Karpas-422 (cell line): ENCODE measurements around the gene CDKAL1. TPM values are rescaled to one million over a fixed set of nuclear protein-coding genes. Genes with fewer than 3 reads are reported as not detected.

Source experiments
- DNase-seq: peaks from one replicate; pipeline ENCODE4 v3.0.0-alpha.2; 2015
- H2AFZ ChIP-seq: fragments of 200-600 bp; sonication (generic); 2 replicates; pipeline ENCODE4 v1.6.1; 2014; ENCODE audit warnings: antibody characterized with exemption, low read length, mixed read lengths
- H3K27ac ChIP-seq: fragments of 200-600 bp; sonication (generic); 2 replicates; pipeline ENCODE4 v1.5.1; 2014; ENCODE audit warnings: mild to moderate bottlenecking, low read length, moderate library complexity
- H3K27me3 ChIP-seq: fragments of 200-600 bp; sonication (generic); 2 replicates; pipeline ENCODE4 v1.6.1; 2014; ENCODE audit warnings: low read length, mixed read lengths
- H3K36me3 ChIP-seq: fragments of 200-600 bp; sonication (generic); 2 replicates; pipeline ENCODE4 v1.6.1; 2014; ENCODE audit warnings: low read length, mixed read lengths; ENCODE audit not compliant: insufficient read depth
- H3K4me1 ChIP-seq: fragments of 200-600 bp; sonication (generic); 2 replicates; pipeline ENCODE4 v1.6.1; 2014; ENCODE audit warnings: mild to moderate bottlenecking, low read length, mixed read lengths
- H3K4me2 ChIP-seq: fragments of 200-600 bp; sonication (generic); 2 replicates; pipeline ENCODE4 v1.6.1; 2014; ENCODE audit warnings: low read length, low read depth, mild to moderate bottlenecking; ENCODE audit not compliant: poor library complexity, severe bottlenecking
- H3K4me3 ChIP-seq: fragments of 200-600 bp; sonication (generic); 2 replicates; pipeline ENCODE4 v1.5.1; 2014; ENCODE audit warnings: mild to moderate bottlenecking, antibody characterized with exemption, low read length, mixed read lengths
- H3K79me2 ChIP-seq: fragments of 200-600 bp; sonication (generic); 2 replicates; pipeline ENCODE4 v1.6.1; 2014; ENCODE audit warnings: mild to moderate bottlenecking, low read length, mixed read lengths
- H3K9ac ChIP-seq: fragments of 200-600 bp; sonication (generic); 2 replicates; pipeline ENCODE4 v1.6.0; 2014; ENCODE audit warnings: low read length
- H3K9me2 ChIP-seq: fragments of 200-600 bp; sonication (generic), shearing (Covaris generic); replicated peaks from 2 replicates; pipeline ENCODE4 v1.6.0; 2014; ENCODE audit warnings: mild to moderate bottlenecking, low read length, moderate library complexity; ENCODE audit not compliant: insufficient read depth
- H3K9me3 ChIP-seq: fragments of 300-700, 200-600 bp; sonication (generic); 2 replicates; pipeline ENCODE4 v1.6.1; 2014; ENCODE audit warnings: low read length, mixed read lengths
- H4K20me1 ChIP-seq: fragments of 200-600 bp; sonication (generic); 2 replicates; pipeline ENCODE4 v1.6.1; 2014; ENCODE audit warnings: mild to moderate bottlenecking, antibody characterized with exemption, low read length, low read depth; ENCODE audit not compliant: insufficient read depth
- total RNA-seq: library from RNA; depleted of rRNA; stranded (reverse); fragments of >200 nt; shearing (Covaris generic); gene quantifications from 2 replicates; pipeline ENCODE4 v1.2.3, GENCODE V29; 2014; ENCODE audit warnings: low replicate concordance

Gene CDKAL1
- total RNA-seq, 1 experiment from 2014 or later, result 23.7 TPM

DNA sequence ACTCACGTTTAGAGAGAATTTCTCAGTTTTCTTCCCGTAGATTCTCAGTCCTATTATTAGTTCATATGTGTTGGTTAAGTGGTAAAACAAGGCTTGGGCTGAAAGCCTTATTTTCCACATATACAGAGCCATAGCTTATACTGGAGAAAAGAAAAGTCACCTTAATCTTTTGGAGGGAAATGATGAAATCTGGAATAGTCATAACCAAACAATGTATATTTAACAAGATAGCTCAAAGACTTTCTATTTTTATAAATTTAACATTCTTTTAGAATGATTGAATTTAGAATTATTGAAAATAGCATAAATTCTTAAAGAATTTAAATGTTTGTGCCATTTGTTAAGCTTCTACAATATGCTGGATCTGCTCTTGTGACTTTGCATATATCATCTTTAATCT lies 85.8 kb downstream of the CDKAL1 start:
- H2AFZ ChIP-seq, result no peak overlapping the region
- no peak for DNase-seq
- H3K36me3 ChIP-seq, result no peaks in the 10 kb centered on the region
- H3K9ac ChIP-seq, result no peak overlapping the region
- no peaks in the 10 kb centered on the region for H3K9me3 ChIP-seq
- peaks cover 13% of the 10 kb centered on the region for H3K4me1 ChIP-seq
- no peak overlapping the region for H3K27ac ChIP-seq
- no peaks in the 10 kb centered on the region for H4K20me1 ChIP-seq
- no peaks in the 10 kb centered on the region for H3K9me2 ChIP-seq
- H3K79me2 ChIP-seq, result peaks cover 37% of the 10 kb centered on the region
- H3K4me2 ChIP-seq, result no peak overlapping the region
- H3K4me3 ChIP-seq, result no peak overlapping the region
- H3K27me3 ChIP-seq, result no peaks in the 10 kb centered on the region

DNA sequence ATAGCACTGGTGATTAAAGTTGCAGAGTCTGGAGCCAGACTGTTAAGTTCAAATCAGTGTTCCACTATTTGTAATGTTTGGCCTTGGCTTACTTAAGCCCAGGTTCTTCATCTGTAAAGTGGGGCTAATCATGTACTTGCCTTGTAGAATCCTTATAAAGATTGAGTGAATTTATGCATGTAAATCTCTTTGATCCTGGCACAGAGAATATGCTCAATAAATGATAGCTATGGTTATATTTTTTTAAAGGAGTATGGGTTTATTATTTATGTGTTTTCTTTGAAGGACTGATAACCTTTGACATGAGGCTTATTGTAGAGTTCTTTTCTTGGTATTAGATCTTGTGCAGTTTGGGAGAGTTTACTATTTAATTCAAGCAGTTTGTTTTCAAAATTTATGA lies 89.5 kb downstream of the CDKAL1 start:
- Histone ChIP-seq H3K4me3 (no peak overlapping the region), H3K4me2 (no peak overlapping the region), H3K9me3 (no peaks in the 10 kb centered on the region), H2AFZ (no peak overlapping the region), H3K9ac (no peak overlapping the region), H3K36me3 (no peaks in the 10 kb centered on the region), H4K20me1 (no peaks in the 10 kb centered on the region), H3K79me2 (peaks cover 47% of the 10 kb centered on the region), H3K27ac (no peak overlapping the region), H3K9me2 (no peaks in the 10 kb centered on the region), H3K4me1 (peaks cover 13% of the 10 kb centered on the region), H3K27me3 (no peaks in the 10 kb centered on the region)
- no peak for DNase-seq

- H2AFZ ChIP-seq, result no peak overlapping the region
- H3K4me2 ChIP-seq, result no peak overlapping the region
- no peak for DNase-seq
- H3K27me3 ChIP-seq, result no peaks in the 10 kb centered on the region
- H3K9me2 ChIP-seq, result no peaks in the 10 kb centered on the region
- no peaks in the 10 kb centered on the region for H3K36me3 ChIP-seq
- no peak overlapping the region for H3K9ac ChIP-seq
- H3K4me1 ChIP-seq, result peaks cover 23% of the 10 kb centered on the region
- H3K4me3 ChIP-seq, result no peak overlapping the region
- no peaks in the 10 kb centered on the region for H4K20me1 ChIP-seq
- H3K79me2 ChIP-seq, result peaks cover 59% of the 10 kb centered on the region
- no peaks in the 10 kb centered on the region for H3K9me3 ChIP-seq
- no peak overlapping the region for H3K27ac ChIP-seq
Observed at GRCh38 chr6:20626165-20626564, 91.9 kb downstream of the CDKAL1 start.

- Histone ChIP-seq H4K20me1 (no peaks in the 10 kb centered on the region), H3K4me3 (no peak overlapping the region), H2AFZ (no peak overlapping the region), H3K9me3 (no peaks in the 10 kb centered on the region), H3K4me2 (no peak overlapping the region), H3K36me3 (0 out of 2 replicates have a peak, but pooled peaks cover 4% of the 10 kb centered on the region), H3K4me1 (peaks cover 12% of the 10 kb centered on the region), H3K79me2 (peaks cover 69% of the 10 kb centered on the region), H3K9ac (no peak overlapping the region), H3K27ac (no peak overlapping the region), H3K27me3 (no peaks in the 10 kb centered on the region), H3K9me2 (no peaks in the 10 kb centered on the region)
- no peak for DNase-seq
Observed at GRCh38 chr6:20629509-20629908, 95.3 kb downstream of the CDKAL1 start.

- Histone ChIP-seq H3K9ac (no peak overlapping the region), H3K4me3 (no peak overlapping the region), H3K4me2 (no peak overlapping the region)
Observed at GRCh38 chr6:20630136-20630535, 95.9 kb downstream of the CDKAL1 start.

GRCh38 chr6:20630617-20631548 lies 96.6 kb downstream of the CDKAL1 start:
- Histone ChIP-seq H3K79me2 (peaks cover 69% of the 10 kb centered on the region), H3K4me2 (no peak overlapping the region), H3K9me3 (no peaks in the 10 kb centered on the region), H3K9ac (no peak overlapping the region), H3K27ac (no peak overlapping the region), H3K9me2 (no peaks in the 10 kb centered on the region), H3K36me3 (0 out of 2 replicates have a peak, but pooled peaks cover 4% of the 10 kb centered on the region), H3K4me1 (peaks cover 12% of the 10 kb centered on the region), H2AFZ (no peak overlapping the region), H4K20me1 (no peaks in the 10 kb centered on the region), H3K27me3 (no peaks in the 10 kb centered on the region), H3K4me3 (no peak overlapping the region)
- no peak for DNase-seq

More at GRCh38 chr6:20630136-20630535, 95.9 kb downstream of the CDKAL1 start:
- Histone ChIP-seq H2AFZ (no peak overlapping the region), H3K9me3 (no peaks in the 10 kb centered on the region), H3K36me3 (0 out of 2 replicates have a peak, but pooled peaks cover 4% of the 10 kb centered on the region), H3K27me3 (no peaks in the 10 kb centered on the region), H4K20me1 (no peaks in the 10 kb centered on the region), H3K9me2 (no peaks in the 10 kb centered on the region), H3K4me1 (peaks cover 12% of the 10 kb centered on the region), H3K79me2 (peaks cover 67% of the 10 kb centered on the region), H3K27ac (no peak overlapping the region)
- no peak for DNase-seq

GRCh38 chr6:20631549-20631924 lies 97.3 kb downstream of the CDKAL1 start:
- no peak overlapping the region for H3K4me3 ChIP-seq
- H3K9ac ChIP-seq, result no peak overlapping the region
- no peak overlapping the region for H3K27ac ChIP-seq
- no peaks in the 10 kb centered on the region for H3K9me3 ChIP-seq
- H2AFZ ChIP-seq, result no peak overlapping the region
- H3K4me1 ChIP-seq, result peaks cover 12% of the 10 kb centered on the region
- peaks cover 75% of the 10 kb centered on the region for H3K79me2 ChIP-seq
- no peaks in the 10 kb centered on the region for H3K27me3 ChIP-seq
- no peaks in the 10 kb centered on the region for H3K9me2 ChIP-seq
- no peak for DNase-seq
- H3K4me2 ChIP-seq, result no peak overlapping the region
- 0 out of 2 replicates have a peak, but pooled peaks cover 4% of the 10 kb centered on the region for H3K36me3 ChIP-seq
- no peaks in the 10 kb centered on the region for H4K20me1 ChIP-seq

DNA sequence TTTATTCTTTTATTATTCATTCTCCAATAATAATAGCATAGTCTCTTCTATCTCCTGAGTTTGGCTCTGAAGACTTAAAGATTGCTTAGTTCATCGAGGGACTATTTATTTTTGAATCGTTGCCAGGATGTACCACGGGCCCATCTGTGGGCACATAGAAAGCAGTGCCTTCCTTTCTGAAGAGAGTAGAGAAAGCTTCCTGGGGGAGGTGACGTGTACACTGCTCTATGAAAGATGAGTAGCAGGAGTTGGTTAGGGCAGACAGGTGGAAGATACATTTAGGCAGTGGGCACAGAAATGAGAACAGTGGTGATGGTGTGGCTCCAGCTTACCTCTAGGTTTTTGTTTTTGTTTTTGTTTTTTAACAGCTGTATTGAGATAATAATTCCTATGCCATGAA lies 98.4 kb downstream of the CDKAL1 start:
- Histone ChIP-seq H3K27ac (no peak overlapping the region), H3K9me3 (no peaks in the 10 kb centered on the region), H4K20me1 (no peaks in the 10 kb centered on the region), H3K4me1 (peaks cover 12% of the 10 kb centered on the region), H3K79me2 (peaks cover 75% of the 10 kb centered on the region), H3K27me3 (no peaks in the 10 kb centered on the region), H2AFZ (no peak overlapping the region), H3K9ac (no peak overlapping the region), H3K36me3 (0 out of 2 replicates have a peak, but pooled peaks cover 4% of the 10 kb centered on the region), H3K4me3 (no peak overlapping the region), H3K4me2 (no peak overlapping the region), H3K9me2 (no peaks in the 10 kb centered on the region)
- no peak for DNase-seq
